IMR-90 (cell line): ENCODE data around the gene AMPD3. TPM values are rescaled to one million over a fixed set of nuclear protein-coding genes. Genes with fewer than 3 reads are reported as not detected.

Experiments
- ATAC-seq: fragments of 200-7000 bp; cut with Tn5 transposase; 2 replicates; pipeline ENCODE4 v1.9.1; 2020; ENCODE audit warnings: low read depth, mild to moderate bottlenecking, moderate library complexity
- BruUV-seq: library from RNA; stranded (reverse); fragments of 400-500 nt; replicated peaks from 2 replicates; lab custom pipeline; 2021; lab: Mats Ljungman, UMichigan
- CTCF ChIA-PET: fragments of 300-600 bp; formaldehyde crosslinking; extraction: SDS; loops from one replicate; lab custom pipeline; 2021; ENCODE audit warnings: antibody characterized with exemption; lab: Yijun Ruan, JAX
- POLR2A ChIA-PET: fragments of 300-600 bp; sonication (Branson Sonifier 250); formaldehyde crosslinking; loops from one replicate; lab custom pipeline; 2022; ENCODE audit warnings: antibody characterized with exemption; ENCODE audit not compliant: unreplicated experiment; lab: Charles Lee
- DNase-seq: peaks from one replicate; pipeline ENCODE4 v3.0.0; 2013
- H2AFZ ChIP-seq: replicated peaks from 2 replicates; pipeline ENCODE3; 2013; ENCODE audit warnings: low read length, mild to moderate bottlenecking; ENCODE audit not compliant: poor library complexity
- H2AK5ac ChIP-seq: 2 replicates; pipeline ENCODE4 v1.6.1; 2013; ENCODE audit warnings: low read depth, low read length, inconsistent platforms
- H2AK9ac ChIP-seq: replicated peaks from 2 replicates; pipeline ENCODE3; 2013; ENCODE audit warnings: mild to moderate bottlenecking, low read depth, low read length, moderate library complexity; ENCODE audit not compliant: poor library complexity
- H2BK120ac ChIP-seq: 2 replicates; pipeline ENCODE4 v1.6.1; 2013; ENCODE audit warnings: low read depth, low read length, inconsistent platforms
- H2BK15ac ChIP-seq: 3 replicates; pipeline ENCODE4 v1.6.1; 2013; ENCODE audit warnings: low read depth, low read length, inconsistent platforms
- H2BK20ac ChIP-seq: 2 replicates; pipeline ENCODE4 v1.6.1; 2013; ENCODE audit warnings: low read depth, mild to moderate bottlenecking, inconsistent platforms, low read length, moderate library complexity
- H2BK5ac ChIP-seq: 2 replicates; pipeline ENCODE4 v1.6.1; 2013; ENCODE audit warnings: mild to moderate bottlenecking, low read depth, low read length, inconsistent platforms; ENCODE audit not compliant: poor library complexity, severe bottlenecking
- H3K14ac ChIP-seq: replicated peaks from 2 replicates; pipeline ENCODE4 v1.6.1; 2013; ENCODE audit warnings: low read depth, low read length, inconsistent platforms
- H3K18ac ChIP-seq: 2 replicates; pipeline ENCODE4 v1.6.1; 2013; ENCODE audit warnings: low read depth, low read length, control low read depth
- H3K23ac ChIP-seq: 2 replicates; pipeline ENCODE4 v1.6.1; 2013; ENCODE audit warnings: low read depth, low read length, inconsistent platforms
- H3K27ac ChIP-seq: 2 replicates; pipeline ENCODE4 v1.5.1; 2013; ENCODE audit warnings: mild to moderate bottlenecking, control low read depth, low read length; ENCODE audit not compliant: insufficient read depth
- H3K27me3 ChIP-seq: 2 replicates; pipeline ENCODE4 v1.6.1; 2013; ENCODE audit warnings: low read length; ENCODE audit not compliant: control insufficient read depth, insufficient read depth
- H3K36me3 ChIP-seq: 2 replicates; pipeline ENCODE4 v1.6.1; 2013; ENCODE audit warnings: low read length, mixed read lengths; ENCODE audit not compliant: control insufficient read depth, insufficient read depth
- H3K4ac ChIP-seq: 2 replicates; pipeline ENCODE4 v1.6.1; 2013; ENCODE audit warnings: low read depth, low read length, inconsistent platforms
- H3K4me1 ChIP-seq: 2 replicates; pipeline ENCODE4 v1.6.1; 2013; ENCODE audit warnings: low read length, mixed read lengths; ENCODE audit not compliant: control insufficient read depth, insufficient read depth
- H3K4me2 ChIP-seq: 2 replicates; pipeline ENCODE4 v1.6.1; 2013; ENCODE audit warnings: low read depth, mild to moderate bottlenecking, control low read depth, low read length, moderate library complexity
- H3K4me3 ChIP-seq: 2 replicates; pipeline ENCODE4 v1.5.1; 2013; ENCODE audit warnings: low read depth, mild to moderate bottlenecking, control low read depth, low read length, moderate library complexity; ENCODE audit not compliant: insufficient read depth
- H3K56ac ChIP-seq: 2 replicates; pipeline ENCODE4 v1.6.1; 2013; ENCODE audit warnings: low read length, inconsistent platforms; ENCODE audit not compliant: insufficient read depth; ENCODE audit errors: extremely low read depth
- H3K79me1 ChIP-seq, 2 experiments: 2 replicates each; pipeline ENCODE4 v1.6.1; 2013; ENCODE audit warnings: low read length in 2 of 2, inconsistent platforms in 1 of 2, low read depth in 1 of 2
- H3K9ac ChIP-seq: 2 replicates; pipeline ENCODE4 v1.6.1; 2013; ENCODE audit warnings: low read depth, low read length, control low read depth
- H3K9me1 ChIP-seq: 2 replicates; pipeline ENCODE4 v1.6.1; 2013; ENCODE audit warnings: low read length, inconsistent platforms; ENCODE audit not compliant: insufficient read depth
- H3K9me3 ChIP-seq: 2 replicates; pipeline ENCODE4 v1.6.1; 2013; ENCODE audit warnings: low read length; ENCODE audit not compliant: control insufficient read depth, insufficient read depth
- H4K20me1 ChIP-seq: 2 replicates; pipeline ENCODE4 v1.6.1; 2013; ENCODE audit warnings: low read length, inconsistent platforms; ENCODE audit not compliant: insufficient read depth
- H4K5ac ChIP-seq: 2 replicates; pipeline ENCODE4 v1.6.1; 2013; ENCODE audit warnings: mild to moderate bottlenecking, low read depth, low read length, control low read depth
- H4K8ac ChIP-seq, 2 experiments: 2 replicates each; pipeline ENCODE4 v1.6.1; 2013; ENCODE audit warnings: low read depth in 2 of 2, low read length in 2 of 2, control low read depth in 1 of 2, inconsistent platforms in 1 of 2
- H4K91ac ChIP-seq: 2 replicates; pipeline ENCODE4 v1.6.1; 2013; ENCODE audit warnings: low read depth, low read length, inconsistent platforms; ENCODE audit not compliant: insufficient read depth
- BHLHE40 ChIP-seq: fragments of 150-350 bp; IDR thresholded peaks from 2 replicates; pipeline ENCODE4 v1.6.1; 2016; ENCODE audit warnings: mild to moderate bottlenecking, low read depth, low read length
- CHD1 ChIP-seq: IDR thresholded peaks from 2 replicates; pipeline ENCODE4 v1.6.1; 2012; ENCODE audit warnings: low read depth, low read length, improper control_type of control experiment
- CTCF ChIP-seq: conservative IDR thresholded peaks from 2 replicates; pipeline ENCODE4 v1.5.1; 2012; ENCODE audit warnings: mild to moderate bottlenecking, low read depth, low read length, improper control_type of control experiment
- MAZ ChIP-seq: IDR thresholded peaks from 2 replicates; pipeline ENCODE4 v1.6.1; 2012; ENCODE audit warnings: low read depth, mild to moderate bottlenecking, low read length, improper control_type of control experiment, moderate library complexity, borderline replicate concordance
- MXI1 ChIP-seq: IDR thresholded peaks from 2 replicates; pipeline ENCODE4 v1.6.1; 2012; ENCODE audit warnings: low read depth, mild to moderate bottlenecking, low read length, moderate library complexity, borderline replicate concordance
- NFE2L2 ChIP-seq: fragments of 150-350 bp; IDR thresholded peaks from 2 replicates; pipeline ENCODE4 v1.6.1; 2016; ENCODE audit warnings: low read depth, mild to moderate bottlenecking, low read length
- POLR2A ChIP-seq: IDR thresholded peaks from 2 replicates; pipeline ENCODE4 v1.6.1; 2012; ENCODE audit warnings: mild to moderate bottlenecking, low read depth, low read length
- RCOR1 ChIP-seq: IDR thresholded peaks from 2 replicates; pipeline ENCODE4 v1.6.1; 2012; ENCODE audit warnings: mild to moderate bottlenecking, low read length, improper control_type of control experiment; ENCODE audit not compliant: insufficient replicate concordance
- RFX5 ChIP-seq: IDR thresholded peaks from 2 replicates; pipeline ENCODE4 v1.8.0; 2012; ENCODE audit warnings: low read depth, mild to moderate bottlenecking, low read length, moderate library complexity
- WGBS, 2 experiments: methylation state at CpG; one replicate each; pipeline versions ENCODE4 v1.1.5 to v1.1.7; 2013; ENCODE audit warnings: missing lambda C conversion rate in 2 of 2; ENCODE audit not compliant: insufficient read length in 1 of 2; ENCODE audit errors: extremely low coverage in 2 of 2; 5-methylcytosine and 5-hydroxymethylcytosine counted together
- dilution Hi-C: fragments of 300-500 bp; cut with HindIII; formaldehyde crosslinking; loops from one replicate; pipeline ENCODE4 v1.14.3; 2018; ENCODE audit warnings: low sequenced_read_pairs; ENCODE audit not compliant: unreplicated experiment
- in situ Hi-C: fragments of 300-500 bp; cut with MboI; formaldehyde crosslinking; loops from 3 replicates; pipeline ENCODE4 v1.14.3; 2019; ENCODE audit warnings: low sequenced_read_pairs, inconsistent platforms, mixed read lengths
- intact Hi-C: fragments of 100-400 bp; cut with micrococcal nuclease; formaldehyde crosslinking; loops from 2 replicates; pipeline ENCODE4 v1.10.0; 2022
- polyA plus RNA-seq, 3 experiments: library from polyadenylated mRNA; depleted of rRNA; stranded (reverse); fragments of >200 nt; gene quantifications; 2 replicates each; pipeline ENCODE4 v1.2.3, GENCODE V29; 2012; ENCODE audit warnings: low replicate concordance in 1 of 3
- total RNA-seq: library from RNA; depleted of rRNA; stranded (reverse); fragments of >200 nt; gene quantifications from 2 replicates; pipeline ENCODE4 v1.2.3, GENCODE V29; 2012

The AMPD3 gene
- total and polyA plus RNA-seq, 2 of the 4 experiments (the other 2 are of a cell fraction): 8.6 to 12.1 TPM

GRCh38 chr11:10476342-10476741, 21.3 kb downstream of the AMPD3 start:
- no TSS peak for BruUV-seq
- Histone ChIP-seq H2AK9ac (no peak overlapping the region), H2BK5ac (no peak overlapping the region), H3K79me1 (peaks cover 9 to 54% of the 10 kb centered on the region in 2 experiments), H2BK120ac (no peak overlapping the region), H3K23ac (no peak overlapping the region), H2AFZ (no peak overlapping the region), H3K4me1 (peaks cover 3% of the 10 kb centered on the region; the same call in 1 of the 2 replicates), H4K20me1 (peaks cover 21% of the 10 kb centered on the region), H3K4me2 (no peak overlapping the region), H3K9me3 (no peaks in the 10 kb centered on the region), H4K8ac (no peak overlapping the region), H3K4ac (no peak overlapping the region), H3K27me3 (no peaks in the 10 kb centered on the region), H3K36me3 (peaks cover 37% of the 10 kb centered on the region), H3K4me3 (no peak overlapping the region), H3K56ac (no peak overlapping the region), H2AK5ac (no peak overlapping the region), H4K91ac (no peak overlapping the region), H4K5ac (no peak overlapping the region), H3K9me1 (peaks cover 19% of the 10 kb centered on the region), H2BK15ac (no peak overlapping the region), H3K18ac (no peak overlapping the region), H3K14ac (no peak overlapping the region), H3K27ac (no peak overlapping the region), H2BK20ac (no peak overlapping the region), H3K9ac (no peak overlapping the region)
- DNase-seq (no peak), ATAC-seq (no peak)
- dilution Hi-C loops (no loop called here), intact Hi-C loops (no loop called here), in situ Hi-C loops (no loop called here)
- WGBS, 2 experiments: 100% methylated on average over 1 of the region's 1 CpG; no CpG with 5 or more reads in 1 of the 2 experiments
- ChIA-PET POLR2A (no interaction called here), CTCF (interaction anchor here (0.6 kb wide), 1 partner anchor 515 kb away, joined by 4 read pairs; no protein-coding TSS in a partner anchor)
- TF ChIP-seq MXI1 (no peak), RCOR1 (no peak), MAZ (no peak), CTCF (no peak), CHD1 (no peak), RFX5 (no peak), POLR2A (no peak), NFE2L2 (no peak), BHLHE40 (no peak)
